K562 (cell line): ENCODE measurements around the gene HUS1. TPM values are rescaled to one million over a fixed set of nuclear protein-coding genes. Genes with fewer than 3 reads are reported as not detected.

Experiments
- ATAC-seq: fragments of 200-7000 bp; cut with Tn5 transposase; 3 replicates; pipeline ENCODE4 v1.9.1; 2020; ENCODE audit warnings: moderate library complexity
- BruUV-seq: library from RNA; stranded (reverse); fragments of 400-500 nt; replicated peaks from 2 replicates; lab custom pipeline; 2021; lab: Mats Ljungman, UMichigan
- CTCF ChIA-PET: fragments of 300-600 bp; formaldehyde crosslinking; extraction: SDS; loops from one replicate; lab custom pipeline; 2021; ENCODE audit warnings: low intra/inter-chr PET ratio; lab: Yijun Ruan, JAX
- POLR2A ChIA-PET: fragments of 300-600, 350-650 bp; sonication (Branson Sonifier 250); formaldehyde crosslinking; extraction: SDS; loops from one replicate; lab custom pipeline; 2021; ENCODE audit warnings: antibody characterized with exemption, inconsistent platforms; lab: Yijun Ruan, JAX
- DNase-seq, 4 experiments: peaks; one replicate each; pipeline versions ENCODE4 v3.0.0 to v3.0.0-alpha.2; 2011 to 2018; ENCODE audit warnings: low spot score in 3 of 4, mixed read lengths in 3 of 4; ENCODE audit errors: extremely low read depth in 1 of 4
- FAIRE-seq: peaks from 2 replicates; lab custom pipeline; 2011; peaks lifted over from hg19 to GRCh38; lab: Jason Lieb, UNC
- H2AFZ ChIP-seq: 2 replicates; pipeline ENCODE4 v1.6.0; 2011; ENCODE audit warnings: low read depth, low read length, control low read depth, inconsistent platforms
- H3K27ac ChIP-seq: fragments of 200-600 bp; 3 replicates; pipeline ENCODE4 v1.8.0; 2011; ENCODE audit warnings: low read depth, mild to moderate bottlenecking, control low read depth, inconsistent platforms, low read length, moderate library complexity, mixed read lengths; ENCODE audit errors: extremely low read depth
- H3K27me3 ChIP-seq, 2 experiments: fragments of 300-600 bp in 1 of 2; 2 replicates in 1 of 2; 3 replicates in 1 of 2; pipeline versions ENCODE4 v1.6.0 to v1.8.0; 2011; ENCODE audit warnings: inconsistent platforms in 2 of 2, low read length in 2 of 2, mild to moderate bottlenecking in 1 of 2, mixed read lengths in 1 of 2, moderate library complexity in 1 of 2; ENCODE audit not compliant: control insufficient read depth in 2 of 2, insufficient read depth in 2 of 2
- H3K36me3 ChIP-seq: fragments of 300-600 bp; 3 replicates; pipeline ENCODE4 v1.8.0; 2011; ENCODE audit warnings: mild to moderate bottlenecking, low read length, inconsistent platforms; ENCODE audit not compliant: control insufficient read depth, insufficient read depth
- H3K4me1 ChIP-seq, 2 experiments: fragments of 200-600 bp in 1 of 2; replicated peaks in 1 of 2; 2 replicates in 1 of 2; 3 replicates in 1 of 2; pipeline versions ENCODE4 v1.5.1 to v1.8.0; 2011; ENCODE audit warnings: inconsistent platforms in 2 of 2, low read length in 2 of 2, mild to moderate bottlenecking in 1 of 2, mixed read lengths in 1 of 2, moderate library complexity in 1 of 2; ENCODE audit not compliant: control insufficient read depth in 2 of 2, insufficient read depth in 2 of 2
- H3K4me2 ChIP-seq: 2 replicates; pipeline ENCODE4 v1.6.1; 2011; ENCODE audit warnings: low read length, control low read depth, inconsistent platforms, mixed read lengths; ENCODE audit not compliant: insufficient read depth
- H3K4me3 ChIP-seq: fragments of 200-600 bp; sonication (generic), shearing (Covaris generic); 2 replicates; pipeline ENCODE4 v1.5.1; 2016; ENCODE audit warnings: control low read depth, inconsistent platforms
- H3K79me2 ChIP-seq: fragments of 200-600 bp; 3 replicates; pipeline ENCODE4 v1.8.0; 2011; ENCODE audit warnings: low read length, inconsistent platforms; ENCODE audit not compliant: control insufficient read depth, insufficient read depth
- H3K9ac ChIP-seq, 2 experiments: 2 replicates each; pipeline versions ENCODE4 v1.6.0 to v1.6.1; 2011; ENCODE audit warnings: low read depth in 2 of 2, low read length in 2 of 2, control low read depth in 1 of 2, inconsistent platforms in 1 of 2, mild to moderate bottlenecking in 1 of 2, mixed read lengths in 1 of 2; ENCODE audit not compliant: insufficient read depth in 1 of 2
- H3K9me1 ChIP-seq: one replicate; pipeline ENCODE4 v1.6.0; 2011; ENCODE audit warnings: inconsistent platforms, mild to moderate bottlenecking, low read length, moderate library complexity; ENCODE audit not compliant: control insufficient read depth, insufficient read depth
- H3K9me3 ChIP-seq: replicated peaks from 2 replicates; pipeline ENCODE4 v1.5.1; 2011; ENCODE audit warnings: low read depth, low read length, inconsistent platforms; ENCODE audit not compliant: control insufficient read depth, insufficient read depth
- H4K20me1 ChIP-seq: replicated peaks from 2 replicates; pipeline ENCODE4 v1.6.1; 2011; ENCODE audit warnings: low read length, inconsistent platforms, mixed read lengths; ENCODE audit not compliant: control insufficient read depth, insufficient read depth
- BRD4 ChIP-seq: fragments of 200-600 bp; sonication (generic); IDR thresholded peaks from 2 replicates; pipeline ENCODE4 v1.6.1; 2017; ENCODE audit warnings: inconsistent platforms
- SPI1 ChIP-seq: IDR thresholded peaks from 2 replicates; pipeline ENCODE4 v1.6.1; 2011; ENCODE audit warnings: low read depth, low read length, control low read depth, borderline replicate concordance
- VEZF1 ChIP-seq: fragments of 200-800 bp; sonication (Bioruptor generic); IDR thresholded peaks from 2 replicates; pipeline ENCODE4 v1.6.1; 2017; ENCODE audit warnings: missing genetic modification characterization, missing compliant biosample characterization
- ZC3H8 ChIP-seq: fragments of 450-650 bp; IDR thresholded peaks from 2 replicates; pipeline ENCODE4 v1.6.1; 2017
- WGBS: fragments of 100-300 bp; shearing (Covaris generic); methylation state at CpG from one replicate; pipeline ENCODE4 v1.1.6; 2016; ENCODE audit warnings: low coverage, mixed read lengths; ENCODE audit not compliant: insufficient coverage; ENCODE audit errors: missing lambda C conversion rate; 5-methylcytosine and 5-hydroxymethylcytosine counted together
- in situ Hi-C: fragments of 300-500 bp; cut with MboI; formaldehyde crosslinking; loops from 4 replicates; pipeline ENCODE4 v1.15.0; 2018; ENCODE audit warnings: inconsistent platforms, mixed read lengths
- intact Hi-C: fragments of 100-400 bp; cut with micrococcal nuclease; formaldehyde crosslinking; loops from 2 replicates; pipeline ENCODE4 v1.14.2; 2022
- polyA plus RNA-seq, 8 experiments: library from polyadenylated mRNA; depleted of rRNA in 4 of 8; stranded (reverse) in 5 of 8; unstranded in 3 of 8; fragments of >200 nt; fragmentation: Nextera tagmentation in 2 of 8; fragmentation: Illumina TruSeq in 1 of 8; extraction: Ambion mirVana in 2 of 8; extraction: Trizol in 1 of 8; gene quantifications; 2 replicates each; pipeline versions ENCODE4 v1.2.1 to v1.2.3, GENCODE V29; 2011 to 2014; ENCODE audit warnings: inconsistent platforms in 1 of 8, missing spikeins in 1 of 8
- total RNA-seq, 7 experiments: library from RNA; depleted of rRNA in 6 of 7; stranded (reverse); fragments of >200 nt in 6 of 7; fragmentation: Illumina TruSeq in 2 of 7; extraction: Trizol in 2 of 7; gene quantifications; 2 replicates each; pipeline versions ENCODE4 v1.2.1 to v1.2.3, GENCODE V29; 2011 to 2021; ENCODE audit warnings: low replicate concordance in 1 of 7
- TF ChIP-seq, protein P1 (sequence below): fragments of 250-450 bp; sonication (Bioruptor Pico); IDR thresholded peaks from 2 replicates; pipeline ENCODE4 v1.4.0; 2020; ENCODE audit warnings: mild to moderate bottlenecking, moderate library complexity

The HUS1 gene
- total and polyA plus RNA-seq, 9 of the 15 experiments (the other 6 are each of a cell fraction or from before 2014, with no cell fraction given), result 11.5 to 27.0 (median 16.5) TPM

GRCh38 chr7:47934831-47935230 is 44.6 kb downstream of the HUS1 start:
- Histone ChIP-seq H2AFZ (no peak overlapping the region), H3K9ac (no peak overlapping the region), H3K4me3 (no peak overlapping the region), H3K27me3 (peaks cover 14 to 51% of the 10 kb centered on the region in 2 experiments; a peak in 4 of 5 replicates), H3K36me3 (no peaks in the 10 kb centered on the region), H3K9me3 (no peaks in the 10 kb centered on the region), H3K9me1 (no peaks in the 10 kb centered on the region), H3K79me2 (no peaks in the 10 kb centered on the region), H3K4me1 (no peaks in the 10 kb centered on the region), H3K27ac (no peak overlapping the region), H4K20me1 (no peaks in the 10 kb centered on the region; the same call in 1 of the 2 replicates), H3K4me2 (no peak overlapping the region)
- in situ Hi-C loops (no loop called here), intact Hi-C loops (no loop called here)
- TF ChIP-seq BRD4, result no peak
- TF ChIP-seq, protein P1, sequence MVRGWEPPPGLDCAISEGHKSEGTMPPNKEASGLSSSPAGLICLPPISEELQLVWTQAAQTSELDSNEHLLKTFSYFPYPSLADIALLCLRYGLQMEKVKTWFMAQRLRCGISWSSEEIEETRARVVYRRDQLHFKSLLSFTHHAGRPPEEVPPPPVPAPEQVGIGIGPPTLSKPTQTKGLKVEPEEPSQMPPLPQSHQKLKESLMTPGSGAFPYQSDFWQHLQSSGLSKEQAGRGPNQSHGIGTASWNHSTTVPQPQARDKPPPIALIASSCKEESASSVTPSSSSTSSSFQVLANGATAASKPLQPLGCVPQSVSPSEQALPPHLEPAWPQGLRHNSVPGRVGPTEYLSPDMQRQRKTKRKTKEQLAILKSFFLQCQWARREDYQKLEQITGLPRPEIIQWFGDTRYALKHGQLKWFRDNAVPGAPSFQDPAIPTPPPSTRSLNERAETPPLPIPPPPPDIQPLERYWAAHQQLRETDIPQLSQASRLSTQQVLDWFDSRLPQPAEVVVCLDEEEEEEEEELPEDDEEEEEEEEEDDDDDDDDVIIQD (CRISPR knock-in tag), result no peak
- no peak for DNase-seq
- BruUV-seq, result no TSS peak
- CTCF ChIA-PET, result no interaction called here
- ATAC-seq, result no peak
- FAIRE-seq, result no peak
- POLR2A ChIA-PET, result interaction anchor here (0.7 kb wide), 1 partner anchor 19 kb away, joined by 3 read pairs; no protein-coding TSS in a partner anchor
- WGBS, result 0% methylated on average over 6 of the region's 6 CpGs

- no peak overlapping the region for H2AFZ ChIP-seq
- peaks cover 14 to 56% of the 10 kb centered on the region in 2 experiments; a peak in 4 of 5 replicates for H3K27me3 ChIP-seq
- ATAC-seq (no peak), FAIRE-seq (no peak), DNase-seq (no peak)
- ChIA-PET POLR2A (interaction anchor here (1.1 kb wide), 1 partner anchor 9 kb away, joined by 4 read pairs; no protein-coding TSS in a partner anchor), CTCF (no interaction called here)
- H3K4me1 ChIP-seq, result no peaks in the 10 kb centered on the region; a peak in 1 of 5 replicates
- no peak overlapping the region for H3K9ac ChIP-seq
- H3K4me2 ChIP-seq, result no peak overlapping the region
- no TSS peak for BruUV-seq
- H3K79me2 ChIP-seq, result no peaks in the 10 kb centered on the region
- H3K9me3 ChIP-seq, result no peaks in the 10 kb centered on the region
- no peaks in the 10 kb centered on the region for H3K36me3 ChIP-seq
- intact Hi-C loops, result no loop called here
- H3K27ac ChIP-seq, result no peak overlapping the region
- H3K9me1 ChIP-seq, result no peaks in the 10 kb centered on the region
- H4K20me1 ChIP-seq, result no peaks in the 10 kb centered on the region
- TF ChIP-seq VEZF1 (CRISPR knock-in tag), result no peak
- TF ChIP-seq SPI1, result peak; percentile 80; the same call in 1 of the 2 replicates
- no peak for TF ChIP-seq ZC3H8
- TF ChIP-seq, all 486 proteins: peak for 1
- no peak overlapping the region for H3K4me3 ChIP-seq
- 7% methylated on average over 6 of the region's 8 CpGs for WGBS
- in situ Hi-C loops, result no loop called here
Measured at GRCh38 chr7:47933215-47933614, 46.2 kb downstream of the HUS1 start.
